Calu3 (cell line): Measurements from ENCODE around the gene KHDRBS1. TPM values are rescaled to one million over a fixed set of nuclear protein-coding genes. Genes with fewer than 3 reads are reported as not detected.

ENCODE experiments used
- BruUV-seq: library from RNA; stranded (reverse); fragments of 400-500 nt; replicated peaks from 2 replicates; lab custom pipeline; 2021; lab: Mats Ljungman, UMichigan
- CTCF ChIA-PET: fragments of 300-600 bp; sonication (Branson Sonifier 250); formaldehyde crosslinking; loops from one replicate; lab custom pipeline; 2022; ENCODE audit warnings: antibody characterized with exemption; lab: Charles Lee
- DNase-seq: peaks from one replicate; pipeline ENCODE4 v3.0.0; 2022
- H3K27ac Mint-ChIP-seq: one replicate; pipeline ENCODE4 v1.8.0; 2022; ENCODE audit warnings: mixed read lengths; ENCODE audit not compliant: unreplicated experiment
- H3K27me3 Mint-ChIP-seq: one replicate; pipeline ENCODE4 v1.8.0; 2022; ENCODE audit warnings: mixed read lengths; ENCODE audit not compliant: unreplicated experiment
- H3K36me3 Mint-ChIP-seq: one replicate; pipeline ENCODE4 v1.8.0; 2022; ENCODE audit warnings: mild to moderate bottlenecking, moderate library complexity, mixed read lengths; ENCODE audit not compliant: insufficient read depth, unreplicated experiment
- H3K4me1 Mint-ChIP-seq: one replicate; pipeline ENCODE4 v1.8.0; 2022; ENCODE audit warnings: mild to moderate bottlenecking, low read depth, mixed read lengths; ENCODE audit not compliant: unreplicated experiment
- H3K4me3 Mint-ChIP-seq: one replicate; pipeline ENCODE4 v1.8.0; 2022; ENCODE audit warnings: mild to moderate bottlenecking, low read depth, moderate library complexity, mixed read lengths; ENCODE audit not compliant: unreplicated experiment
- H3K9me3 Mint-ChIP-seq: one replicate; pipeline ENCODE4 v1.8.0; 2022; ENCODE audit warnings: low read depth, mixed read lengths; ENCODE audit not compliant: unreplicated experiment
- CTCF ChIP-seq: fragments of 200-600 bp; IDR thresholded peaks from one replicate; pipeline ENCODE4 v1.8.0; 2022; ENCODE audit warnings: antibody characterized with exemption; ENCODE audit not compliant: unreplicated experiment
- intact Hi-C: fragments of 100-400 bp; cut with micrococcal nuclease; formaldehyde crosslinking; loops from one replicate; pipeline ENCODE4 v1.10.0; 2022; ENCODE audit not compliant: unreplicated experiment
- total RNA-seq: library from RNA; stranded (reverse); gene quantifications from 2 replicates; pipeline ENCODE4 v1.2.3, GENCODE V29; 2022

Gene KHDRBS1
- total RNA-seq, 1 experiment from 2014 or later = 158 TPM

GRCh38 chr1:32005522-32005921, 8.1 kb upstream of the KHDRBS1 start:
- no TSS peak for BruUV-seq
- Mint-ChIP-seq H3K27ac (no peak overlapping the region), H3K4me3 (no peak overlapping the region), H3K36me3 (no peaks in the 10 kb centered on the region), H3K4me1 (peaks cover 18% of the 10 kb centered on the region), H3K27me3 (peaks cover 7% of the 10 kb centered on the region), H3K9me3 (no peaks in the 10 kb centered on the region)
- CTCF ChIA-PET = interaction anchor here (0.6 to 0.9 kb wide), 5 partner anchors 11 to 447 kb away, joined by 3 to 5 read pairs (median 3); no protein-coding TSS in a partner anchor
- no peak for DNase-seq
- intact Hi-C loops = no loop called here
- TF ChIP-seq CTCF = no peak

GRCh38 chr1:32007591-32007940, 6.1 kb upstream of the KHDRBS1 start:
- Mint-ChIP-seq H3K9me3 (no peaks in the 10 kb centered on the region), H3K36me3 (no peaks in the 10 kb centered on the region)
- BruUV-seq = no TSS peak

GRCh38 chr1:32010246-32010645, 3.4 kb upstream of the KHDRBS1 start:
- Mint-ChIP-seq H3K27me3 (peaks cover 2% of the 10 kb centered on the region), H3K9me3 (no peaks in the 10 kb centered on the region), H3K36me3 (peaks cover 26% of the 10 kb centered on the region), H3K4me1 (peaks cover 15% of the 10 kb centered on the region), H3K4me3 (no peak overlapping the region), H3K27ac (no peak overlapping the region)
- CTCF ChIA-PET = no interaction called here
- TF ChIP-seq CTCF = no peak
- intact Hi-C loops = loop anchor here (10.0 kb wide), 1 partner anchor 85 kb away; no protein-coding TSS in a partner anchor
- BruUV-seq = no TSS peak
- no peak for DNase-seq

More at GRCh38 chr1:32007591-32007940, 6.1 kb upstream of the KHDRBS1 start:
- peaks cover 10% of the 10 kb centered on the region for H3K4me1 Mint-ChIP-seq
- H3K4me3 Mint-ChIP-seq = no peak overlapping the region
- H3K27ac Mint-ChIP-seq = no peak overlapping the region
- intact Hi-C loops = no loop called here
- CTCF ChIA-PET = no interaction called here
- H3K27me3 Mint-ChIP-seq = peaks cover 7% of the 10 kb centered on the region
- DNase-seq = no peak
- no peak for TF ChIP-seq CTCF

- DNase-seq = no peak
- TSS peak; percentile 96 for BruUV-seq
Measured at GRCh38 chr1:32012709-32013385, 821 bp upstream of the KHDRBS1 start.

More at GRCh38 chr1:32012709-32013385, 821 bp upstream of the KHDRBS1 start:
- peak overlapping the region; percentile 93 for H3K27ac Mint-ChIP-seq
- intact Hi-C loops = loop anchor here (10.0 kb wide), 1 partner anchor 88 kb away; no protein-coding TSS in a partner anchor
- no peaks in the 10 kb centered on the region for H3K9me3 Mint-ChIP-seq
- CTCF ChIA-PET = interaction anchor here (0.6 to 0.9 kb wide), 7 partner anchors 11 to 224 kb away, joined by 3 to 9 read pairs (median 4); partner anchors contain the start of genes KPNA6 and TXLNA
- H3K27me3 Mint-ChIP-seq = no peaks in the 10 kb centered on the region
- TF ChIP-seq CTCF = no peak
- H3K36me3 Mint-ChIP-seq = peaks cover 46% of the 10 kb centered on the region
- H3K4me1 Mint-ChIP-seq = peaks cover 21% of the 10 kb centered on the region
- H3K4me3 Mint-ChIP-seq = peak overlapping the region; percentile 98
